Activated gamma-delta T cell (primary cell): Measurements from ENCODE around the gene B3GNT9.
"Not testable (repeated sequence)": the region's sequence is repeated elsewhere in the genome, so short reads cannot be mapped to it uniquely, and the experiment has no call there.

ENCODE experiments used
- DNase-seq: peaks from one replicate; lab custom pipeline; 2025; lab: John Stamatoyannopoulos, UW

Gene B3GNT9

DNA sequence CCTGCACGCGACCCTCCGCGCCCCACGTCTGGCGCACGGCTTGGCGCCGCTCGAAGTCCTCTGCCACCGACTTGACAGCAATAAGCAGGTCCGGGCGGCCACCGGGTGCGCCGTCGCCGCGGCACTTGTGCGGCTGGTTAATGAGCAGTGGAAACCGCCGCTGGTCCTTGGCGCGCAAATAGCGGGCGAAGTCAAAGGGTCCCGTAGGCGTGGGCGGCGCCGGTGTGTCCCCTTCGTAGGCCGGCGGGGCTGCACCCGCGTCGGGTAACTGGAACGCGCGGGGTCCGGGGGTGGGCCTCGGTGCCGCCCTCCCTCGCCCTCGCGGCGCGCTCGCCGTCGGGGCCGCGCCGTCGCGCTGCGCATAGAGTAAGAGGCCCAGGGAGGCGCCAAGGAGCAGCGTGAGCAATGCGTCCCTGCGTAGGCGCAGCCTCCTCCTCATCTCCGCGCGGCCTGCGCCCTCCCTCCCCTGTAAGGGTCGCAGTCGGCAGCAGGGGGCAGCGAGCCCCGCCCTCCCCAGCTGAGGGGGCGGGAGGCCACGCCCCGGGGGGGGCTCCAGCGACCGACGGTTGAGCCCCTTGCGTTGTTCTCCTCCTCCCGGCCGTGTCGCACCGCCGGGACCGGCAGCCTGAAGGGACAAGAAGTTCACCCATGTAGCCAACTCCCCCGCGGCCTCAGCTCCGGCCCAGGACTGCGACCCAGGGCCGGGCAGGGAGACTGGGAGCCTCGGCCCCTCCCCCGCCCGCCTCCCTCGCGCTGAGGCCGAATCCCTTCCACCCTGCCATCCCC lies 558 bp downstream of the B3GNT9 start:
- DNase-seq = no peak

DNA sequence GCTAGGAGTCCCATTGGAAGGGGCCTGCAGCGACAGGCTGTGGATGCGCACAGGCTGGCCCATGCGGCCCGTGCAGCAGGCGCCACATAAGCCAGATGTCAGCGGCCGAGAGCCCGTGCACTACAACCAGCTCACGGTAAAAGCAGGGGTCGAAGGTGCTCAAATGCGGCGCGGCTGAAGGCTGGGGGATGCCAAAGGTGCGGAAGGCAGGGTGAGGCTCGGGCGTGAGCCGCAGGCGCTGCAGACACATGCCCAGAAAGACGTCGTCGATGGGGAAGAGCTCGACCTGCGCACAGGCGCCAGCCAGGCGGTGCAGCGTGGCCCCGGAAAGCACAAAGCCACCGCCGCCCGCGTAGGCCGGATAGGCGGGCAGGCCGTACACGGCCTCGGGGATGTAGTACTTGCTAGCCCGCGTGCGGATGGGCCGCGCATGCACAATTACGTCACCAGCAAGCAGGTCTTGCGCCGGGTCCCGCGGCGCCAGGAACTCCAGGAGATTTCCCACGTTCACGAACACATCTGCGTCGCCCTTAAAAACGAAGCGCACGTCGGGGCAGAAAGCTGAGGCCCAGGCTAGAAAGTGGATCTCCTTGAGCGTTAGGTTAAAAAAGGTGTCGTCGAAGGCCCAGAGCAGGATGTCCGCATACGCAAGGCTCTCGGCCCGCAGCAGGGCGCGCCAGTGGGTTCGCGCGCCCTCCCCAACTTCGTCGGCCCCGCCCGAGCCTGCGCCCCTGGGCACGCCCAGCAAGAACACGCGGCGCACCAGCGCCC lies 1.3 kb downstream of the B3GNT9 start:
- DNase-seq = no peak

DNA sequence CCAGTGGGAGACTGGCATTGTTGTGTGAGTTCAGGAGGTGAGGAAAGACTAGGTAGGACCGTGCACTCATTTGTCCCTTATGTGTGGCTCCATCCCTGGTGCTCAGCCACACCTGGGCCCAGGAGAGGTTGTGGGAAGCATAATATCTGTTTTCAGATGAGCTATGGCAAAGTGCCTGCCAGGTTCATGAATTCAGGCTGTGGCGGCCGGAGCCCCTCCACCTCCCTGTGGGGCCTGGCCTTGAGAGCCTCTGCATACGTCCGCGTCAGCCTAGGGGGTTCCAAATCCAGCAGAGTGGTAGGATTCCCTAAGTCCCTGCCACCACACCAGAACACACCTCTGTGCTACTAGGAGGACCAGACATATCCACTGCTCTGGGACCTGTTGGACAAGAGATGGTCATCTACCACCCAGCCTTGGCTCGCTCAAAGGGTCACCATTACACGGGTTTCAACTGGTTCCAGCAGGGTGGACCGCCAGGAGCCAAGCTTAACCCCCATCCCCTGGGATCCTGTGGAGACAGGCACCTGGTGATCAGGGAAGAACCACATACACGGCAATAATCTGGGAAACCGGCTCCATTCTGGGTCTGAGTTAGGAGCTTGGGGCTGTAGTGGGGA lies 2.0 kb downstream of the B3GNT9 start:
- no peak for DNase-seq

DNA sequence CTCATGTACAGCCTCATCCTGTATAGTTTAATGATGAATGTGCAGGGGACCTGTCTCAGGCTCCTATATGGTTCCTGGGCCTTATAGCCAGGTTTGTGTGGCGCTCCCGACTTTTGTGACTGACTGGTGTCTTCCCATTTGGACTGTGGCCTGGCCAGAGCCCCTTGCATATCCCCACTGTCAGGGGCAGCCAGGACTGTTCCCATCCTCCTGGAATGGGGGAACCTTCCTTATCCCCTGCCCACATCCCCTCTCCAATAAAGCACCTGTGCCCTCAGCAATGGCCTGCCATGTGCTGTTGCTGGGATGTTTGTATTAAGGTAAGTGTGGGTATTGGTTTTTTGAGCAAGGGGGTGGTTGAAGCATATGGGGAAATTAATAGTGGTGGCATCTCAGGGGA lies 2.6 kb downstream of the B3GNT9 start:
- no peak for DNase-seq

DNA sequence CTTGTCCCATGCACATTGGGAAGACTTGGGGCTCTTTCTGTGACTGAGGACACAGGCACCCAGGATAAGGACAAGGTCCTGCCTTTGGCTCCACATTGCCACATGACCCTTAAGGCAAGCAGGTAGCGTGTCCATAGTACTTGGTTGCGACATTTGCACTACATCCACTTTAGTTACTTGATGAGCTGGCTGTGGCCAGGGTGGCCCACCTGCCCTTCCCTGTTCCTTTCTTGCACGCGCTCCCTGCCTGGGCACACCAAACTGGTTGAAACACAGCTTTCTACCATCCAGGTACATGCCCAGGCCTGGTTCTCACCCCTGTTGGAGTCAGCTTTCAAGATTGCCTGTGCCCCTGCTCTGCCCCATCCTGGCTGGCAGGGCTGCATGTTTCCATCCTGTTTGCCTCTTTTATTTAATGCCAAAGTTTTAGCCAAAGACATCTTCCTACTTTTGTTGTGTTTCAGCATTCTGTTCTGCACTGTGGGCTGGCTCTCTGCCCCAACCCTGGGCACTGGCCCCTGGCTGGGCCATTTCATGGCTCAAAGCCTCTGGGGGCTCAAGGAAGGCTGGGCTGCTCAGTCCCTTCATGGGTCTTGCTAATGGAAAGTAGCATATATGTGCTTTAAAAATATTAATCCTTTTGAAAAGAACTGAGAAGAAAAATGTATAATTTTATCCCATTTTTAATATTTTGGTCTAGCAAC lies 3.2 kb downstream of the B3GNT9 start:
- DNase-seq = no peak

DNA sequence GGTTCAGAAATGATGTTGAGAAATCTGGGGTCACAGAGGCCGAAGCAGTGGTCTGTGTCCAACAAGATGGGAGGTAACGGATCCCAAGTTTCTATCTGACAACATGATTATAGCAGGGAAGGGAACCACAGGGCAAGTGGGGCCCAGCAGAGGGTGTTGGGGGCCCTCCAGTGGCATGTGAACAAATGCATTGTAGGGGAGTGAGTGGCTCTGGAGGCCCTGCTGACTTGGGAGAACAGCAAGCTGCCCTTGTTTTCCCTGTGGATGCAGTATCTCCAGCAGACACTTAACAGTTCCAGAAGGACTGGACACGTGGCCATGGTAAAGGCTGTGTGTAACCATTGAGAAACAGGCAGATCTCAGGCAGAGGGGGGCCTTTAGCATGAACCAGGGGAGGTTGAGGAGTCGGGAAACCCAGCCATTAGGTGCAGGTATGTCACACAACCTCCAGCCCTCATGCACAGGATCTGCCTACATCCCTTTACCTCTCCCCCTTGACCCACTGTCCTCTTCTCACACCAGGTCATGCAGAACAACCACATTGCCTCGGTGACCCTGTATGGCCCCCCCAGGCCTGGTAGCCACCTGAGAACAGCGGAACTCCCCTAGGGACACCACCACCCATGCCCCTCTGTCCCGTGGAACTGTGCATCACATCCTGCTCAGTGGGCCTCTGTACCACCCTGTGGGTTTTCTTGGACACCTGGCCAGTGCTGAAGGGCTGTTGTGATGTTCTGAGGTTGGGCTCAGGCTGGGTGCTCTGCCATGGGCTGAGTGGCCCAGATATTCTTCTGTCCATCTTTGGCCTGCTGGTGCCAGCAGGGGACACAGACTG lies 4.1 kb downstream of the B3GNT9 start:
- no peak for DNase-seq

DNA sequence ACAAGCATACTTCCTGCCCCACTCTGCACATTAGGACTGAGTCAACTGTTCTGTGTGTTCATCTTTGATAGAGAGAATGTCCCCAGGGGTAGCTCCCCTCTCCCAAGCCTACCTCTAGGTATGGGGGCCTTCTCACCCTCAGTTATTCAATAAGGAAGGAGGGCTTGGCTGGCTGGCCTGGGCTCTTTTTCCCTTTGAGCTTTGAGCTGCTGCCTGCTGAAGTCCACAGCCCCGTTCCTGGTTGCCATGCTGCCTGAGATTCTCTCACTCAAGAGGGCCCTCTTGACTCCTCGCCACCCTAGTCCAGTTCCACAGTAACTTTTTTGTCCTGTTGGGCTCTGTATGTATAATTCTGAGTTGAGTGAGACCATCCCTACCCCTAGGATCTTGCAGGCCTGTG lies 5.1 kb downstream of the B3GNT9 start:
- DNase-seq = no peak

DNA sequence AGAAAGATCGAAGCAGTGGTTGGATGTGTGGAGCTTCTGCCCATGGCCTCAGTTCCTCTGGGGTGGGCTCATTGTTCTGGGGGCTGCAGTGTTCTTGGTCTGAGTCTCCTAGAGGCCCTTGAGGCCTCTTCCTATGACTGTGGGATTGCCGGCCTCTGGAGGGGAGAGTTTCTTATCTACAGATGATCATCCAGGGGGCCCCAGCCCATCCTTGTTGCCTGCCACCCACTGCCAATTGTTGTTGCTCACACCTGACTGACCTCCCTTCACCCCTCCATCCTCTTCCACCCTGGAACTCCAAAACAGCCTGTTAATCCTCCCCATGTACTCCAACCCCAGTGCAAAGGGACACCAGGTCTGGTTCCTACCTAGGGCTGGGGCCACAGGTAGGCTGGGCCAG lies 5.9 kb downstream of the B3GNT9 start:
- DNase-seq = no peak

DNA sequence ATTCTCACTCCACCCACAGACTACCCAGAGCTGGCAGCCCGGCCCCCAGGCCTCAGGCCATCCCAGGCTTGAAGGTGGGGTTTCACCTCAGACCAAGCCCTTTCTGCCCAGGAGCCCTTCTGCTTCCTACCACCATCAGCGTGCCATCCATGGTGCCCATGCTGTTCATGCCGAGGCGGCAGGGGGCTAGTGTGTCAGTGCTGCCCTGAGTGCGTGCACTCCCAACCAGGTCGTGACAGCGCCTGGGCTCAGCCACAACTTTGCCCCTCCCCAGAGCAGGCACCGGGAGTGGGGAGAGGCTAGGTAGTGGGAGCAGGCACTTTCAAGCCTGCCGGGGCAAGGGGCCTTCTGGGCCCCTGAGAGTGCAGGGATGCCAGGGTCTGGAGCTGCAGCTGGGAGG lies 8.5 kb downstream of the B3GNT9 start:
- no peak for DNase-seq

DNA sequence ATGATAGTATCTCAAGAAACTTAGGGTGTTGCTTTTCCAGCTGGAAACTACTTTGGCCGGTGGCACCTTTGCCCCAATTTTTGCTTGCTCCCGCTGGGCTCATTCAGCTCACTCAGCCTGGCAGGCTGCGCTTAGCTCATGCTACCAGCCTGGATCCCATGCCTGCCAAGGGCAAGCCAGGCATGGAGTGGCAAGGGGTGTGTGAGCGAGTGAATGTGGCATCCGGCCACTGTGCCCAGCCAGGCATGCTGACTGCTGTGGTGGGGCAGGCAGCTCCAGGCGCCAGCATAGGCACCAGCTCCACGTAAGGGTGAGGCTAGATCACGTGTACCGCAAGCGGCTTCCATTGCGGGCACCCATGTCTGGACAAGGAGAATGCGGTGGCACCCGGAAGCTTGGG lies 9.4 kb downstream of the B3GNT9 start:
- DNase-seq = no peak

DNA sequence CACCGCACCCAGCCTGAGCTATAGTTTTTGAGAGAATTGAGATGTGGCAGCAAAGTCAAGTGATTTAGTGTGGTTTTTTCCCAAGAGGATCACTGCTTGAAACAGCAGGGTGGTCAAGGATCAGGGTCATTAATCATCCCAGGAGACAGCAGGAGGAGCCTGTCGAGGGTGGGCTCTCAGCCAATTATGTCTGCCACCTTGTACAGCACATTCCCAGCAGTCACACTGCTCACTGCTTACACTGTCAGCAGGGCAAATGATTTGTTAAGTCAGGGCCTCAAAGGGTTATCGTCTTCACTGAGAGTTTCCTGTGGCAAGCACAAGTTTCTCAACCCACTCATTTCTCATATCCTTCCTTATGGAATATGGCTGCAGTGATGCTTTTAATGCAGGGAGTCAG lies 13.2 kb downstream of the B3GNT9 start:
- no peak for DNase-seq

DNA sequence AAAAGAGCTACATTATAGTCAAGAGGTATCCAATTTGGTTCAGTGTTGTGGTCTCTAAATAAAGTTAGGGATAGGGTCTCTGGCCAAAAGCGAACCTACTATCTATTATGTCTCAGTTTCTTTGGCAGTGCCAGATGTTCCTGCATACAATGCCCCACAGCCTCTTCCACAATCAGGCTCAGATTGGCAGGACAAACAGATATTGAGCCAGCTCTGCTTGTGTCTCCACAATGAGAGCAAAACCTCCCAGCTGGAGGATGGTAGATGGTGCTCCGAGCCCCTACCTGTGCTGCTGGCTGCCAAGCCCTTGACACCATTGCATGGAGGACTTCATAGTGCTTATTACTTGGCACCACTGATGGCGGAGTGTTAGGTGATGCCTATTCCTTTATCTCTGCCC lies 21.4 kb downstream of the B3GNT9 start:
- DNase-seq = no peak

DNA sequence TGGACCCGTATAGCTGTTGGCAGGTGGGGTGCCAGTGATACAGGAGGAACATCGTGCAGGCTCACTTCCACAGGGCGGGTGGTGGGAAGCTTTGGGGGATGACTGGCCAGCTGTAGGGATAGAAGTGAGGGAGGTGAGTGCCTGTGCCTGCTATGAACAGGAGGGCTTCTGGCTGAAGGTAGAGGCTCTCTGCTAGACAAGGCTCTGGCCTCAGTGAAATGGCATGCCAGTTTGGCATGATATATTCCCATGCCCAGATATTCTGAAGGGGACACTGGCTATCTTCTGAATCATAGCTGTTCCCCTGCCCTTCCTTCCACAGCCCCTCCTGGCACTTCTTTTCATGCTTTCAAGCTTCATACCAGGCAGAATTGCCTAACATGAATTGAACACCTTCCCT lies 21.9 kb downstream of the B3GNT9 start:
- no peak for DNase-seq

DNA sequence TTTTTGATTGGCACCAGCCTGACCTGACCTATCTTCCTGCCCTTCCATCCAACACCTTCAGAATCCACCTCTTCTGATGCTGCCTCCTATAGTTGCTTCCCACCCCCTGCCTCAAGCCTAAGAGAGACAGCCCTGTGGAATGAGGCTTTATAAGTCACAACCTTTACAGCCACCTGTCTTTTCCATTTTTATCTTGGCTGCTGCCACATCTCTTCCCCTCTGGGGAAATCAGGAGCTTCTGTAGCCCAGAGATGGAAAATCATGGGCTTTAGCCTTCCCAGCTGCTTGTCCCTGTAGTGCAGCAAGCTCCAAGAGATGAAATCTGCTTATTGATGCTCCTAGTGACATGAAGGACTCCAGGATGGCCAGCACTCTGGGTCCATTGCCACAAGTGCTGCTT lies 22.4 kb downstream of the B3GNT9 start:
- no peak for DNase-seq

DNA sequence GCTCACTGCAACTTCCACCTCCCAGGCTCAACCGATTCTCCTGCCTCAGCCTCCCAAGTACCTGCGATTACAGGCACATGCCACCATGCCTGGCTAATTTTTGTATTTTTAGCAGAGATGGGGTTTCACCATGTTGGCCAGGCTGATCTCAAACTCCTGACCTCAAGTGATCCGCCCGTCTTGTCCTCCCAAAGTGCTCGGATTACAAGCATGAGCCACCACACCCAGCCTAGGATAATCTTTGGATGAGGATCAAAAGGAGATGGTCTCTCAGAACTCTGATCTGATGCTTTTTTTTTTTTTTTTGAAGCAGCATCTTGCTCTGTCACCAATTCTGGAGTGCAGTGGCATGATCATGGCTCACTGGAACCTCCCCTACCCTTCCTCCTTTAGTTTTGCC lies 28.0 kb downstream of the B3GNT9 start:
- DNase-seq = not testable (repeated sequence)

DNA sequence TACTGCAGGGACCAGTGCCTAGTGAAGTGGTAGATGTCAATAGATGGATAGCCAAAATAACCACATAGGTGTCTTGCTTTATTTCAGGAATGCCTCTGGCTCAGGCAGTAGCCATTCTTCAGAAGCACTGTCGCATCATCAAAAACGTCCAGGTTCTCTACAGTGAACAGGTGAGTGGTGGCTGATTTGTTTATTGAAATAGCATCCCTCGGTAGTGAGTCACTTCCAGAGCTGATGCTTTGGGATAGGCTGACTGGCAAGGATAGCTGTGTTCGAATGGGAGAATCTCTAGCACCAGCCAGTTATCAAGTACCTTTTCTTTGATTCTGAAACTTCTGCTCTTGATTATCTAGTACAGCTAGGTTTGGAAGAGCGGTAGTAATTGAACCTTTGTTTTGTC lies 30.8 kb downstream of the B3GNT9 start:
- no peak for DNase-seq

DNA sequence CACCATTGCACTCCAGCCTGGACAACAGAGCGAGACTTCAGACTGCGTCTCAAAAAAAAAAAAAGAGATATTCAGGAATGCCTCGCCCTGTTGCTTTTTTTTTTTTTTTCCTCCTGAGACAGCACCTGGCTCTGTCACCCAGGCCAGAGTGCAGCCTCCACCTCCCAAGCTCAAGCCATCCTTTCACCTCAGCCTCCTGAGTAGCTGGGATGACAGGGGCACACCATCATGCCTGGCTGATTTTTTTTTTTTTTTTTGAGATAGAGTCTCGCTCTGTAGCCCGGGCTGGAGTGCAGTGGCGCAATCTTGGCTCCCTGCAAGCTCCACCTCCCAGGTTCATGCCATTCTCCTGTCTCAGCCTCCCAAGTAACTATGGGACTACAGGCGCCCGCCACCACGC lies 33.1 kb downstream of the B3GNT9 start:
- no peak for DNase-seq

DNA sequence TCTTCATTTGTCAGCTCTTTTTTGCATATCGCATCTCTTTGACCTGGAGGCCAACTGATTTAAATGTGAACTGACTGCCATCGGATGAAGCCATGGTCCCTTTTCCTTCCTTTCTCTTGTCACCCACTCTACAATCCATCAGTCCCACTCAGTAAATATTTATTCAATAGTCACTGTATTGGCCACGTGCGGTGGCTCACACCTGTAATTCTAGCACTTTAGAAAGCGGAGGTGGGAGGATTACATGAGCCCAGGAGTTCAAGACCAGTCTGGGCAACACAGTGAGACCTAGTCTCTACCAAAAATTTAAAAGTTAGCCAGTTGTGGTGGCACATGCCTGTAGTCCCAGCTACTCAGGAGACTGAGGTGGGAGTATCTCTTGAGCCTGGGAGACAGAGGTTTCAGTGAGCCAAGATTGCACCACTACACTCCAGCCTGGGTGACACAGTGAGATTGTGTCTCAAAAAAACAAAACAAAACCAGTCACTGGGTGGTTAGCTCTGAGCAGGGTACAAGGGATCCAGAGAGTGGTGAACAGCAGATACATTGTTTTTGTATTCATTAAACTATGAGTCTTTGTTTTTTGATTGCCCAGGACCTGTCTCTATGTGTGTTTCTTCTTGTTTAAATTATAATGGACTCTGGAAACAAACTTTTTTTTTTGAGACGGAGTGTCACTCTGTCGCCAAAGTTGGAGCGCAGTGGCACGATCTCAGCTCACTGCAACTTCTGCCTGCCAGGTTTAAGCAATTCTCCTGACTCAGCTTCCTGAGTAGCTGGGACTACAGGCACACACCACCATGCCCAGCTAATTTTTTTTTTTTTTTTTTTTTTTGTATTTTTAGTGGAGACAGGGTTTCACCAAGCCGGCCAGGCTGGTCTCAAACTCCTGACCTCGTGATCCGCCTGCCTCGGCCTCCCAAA lies 34.1 kb downstream of the B3GNT9 start:
- DNase-seq = no peak

DNA sequence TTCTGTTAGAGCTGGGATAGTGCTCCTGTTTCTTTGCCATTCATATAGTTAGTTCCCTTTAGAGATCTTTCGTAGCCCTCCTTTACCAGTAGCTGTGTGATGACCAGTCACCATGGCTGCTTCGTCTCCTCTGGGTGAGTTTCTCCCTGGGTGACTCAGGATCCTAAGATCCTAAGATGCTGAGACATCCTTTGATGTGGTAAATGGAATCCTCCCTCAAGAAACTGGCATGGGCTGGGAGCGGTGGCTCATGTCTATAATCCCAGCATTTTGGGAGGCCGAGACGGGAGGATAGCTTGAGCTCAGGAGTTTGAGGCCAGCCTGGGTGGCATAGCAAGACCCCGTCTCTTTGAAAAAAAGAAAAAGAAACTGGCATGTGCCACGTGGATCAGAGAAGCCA lies 35.2 kb downstream of the B3GNT9 start:
- DNase-seq = no peak

DNA sequence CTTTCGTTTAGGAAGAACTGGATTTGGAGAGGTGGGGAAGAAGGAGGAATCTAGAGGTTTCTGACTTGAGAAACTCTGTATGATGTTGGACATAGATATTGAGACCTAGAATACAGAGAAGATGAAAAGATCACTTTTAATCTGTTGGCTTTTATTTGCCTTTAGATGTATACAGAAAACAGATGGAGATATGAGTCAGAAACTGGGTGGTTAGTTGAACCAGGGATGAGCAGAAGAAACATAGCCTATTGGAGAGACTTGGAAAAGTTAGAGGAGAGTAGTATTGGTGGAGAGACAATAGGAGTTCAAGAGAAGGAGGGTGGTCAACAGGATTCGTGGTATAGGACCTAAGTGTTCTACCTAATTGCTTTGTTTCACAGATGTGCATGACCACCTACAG lies 36.0 kb downstream of the B3GNT9 start:
- DNase-seq = no peak
